Spleen (tissue), 11 donors: ENCODE data around the gene C19orf73. TPM values are rescaled to one million over a fixed set of nuclear protein-coding genes. Genes with fewer than 3 reads are reported as not detected.

Source experiments
- DNase-seq: peaks from one replicate; pipeline ENCODE4 v3.0.0-alpha.2; 2020
- H3K27ac ChIP-seq, 8 donors: fragments of 200-600 bp; sonication (generic) in 7 of 8; 1 replicate in 4 of 8; 2 replicates in 4 of 8; pipeline versions ENCODE4 v1.5.0 to v1.8.0; 2016 to 2021; ENCODE audit warnings: inconsistent platforms in 4 of 8, mild to moderate bottlenecking in 4 of 8, moderate library complexity in 1 of 8
- H3K27me3 ChIP-seq, 7 donors: fragments of 200-600 bp; sonication (generic) in 6 of 7; replicated peaks in 1 of 7; 1 replicate in 4 of 7; 2 replicates in 3 of 7; pipeline versions ENCODE4 v1.5.0 to v1.8.0; 2016 to 2021; ENCODE audit warnings: inconsistent platforms in 3 of 7, mild to moderate bottlenecking in 1 of 7
- H3K36me3 ChIP-seq, 6 donors: fragments of 200-600 bp; sonication (generic) in 5 of 6; 1 replicate in 4 of 6; 2 replicates in 2 of 6; pipeline versions ENCODE4 v1.5.0 to v1.8.0; 2016 to 2021; ENCODE audit warnings: inconsistent platforms in 2 of 6
- H3K4me1 ChIP-seq, 6 donors: fragments of 200-600 bp; sonication (generic) in 5 of 6; 1 replicate in 3 of 6; 2 replicates in 3 of 6; pipeline versions ENCODE4 v1.5.0 to v1.8.0; 2016 to 2021; ENCODE audit warnings: inconsistent platforms in 3 of 6
- H3K4me3 ChIP-seq, 8 donors: fragments of 200-600 bp; sonication (generic) in 7 of 8; 1 replicate in 4 of 8; 2 replicates in 4 of 8; pipeline versions ENCODE4 v1.5.0 to v1.8.0; 2016 to 2021; ENCODE audit warnings: inconsistent platforms in 4 of 8, mild to moderate bottlenecking in 4 of 8, moderate library complexity in 2 of 8
- H3K9me3 ChIP-seq, 8 donors: fragments of 200-600 bp; sonication (generic) in 7 of 8; 1 replicate in 4 of 8; 2 replicates in 4 of 8; pipeline versions ENCODE4 v1.5.0 to v1.8.0; 2016 to 2021; ENCODE audit warnings: inconsistent platforms in 4 of 8
- CTCF ChIP-seq, 11 experiments: fragments of 200-600 bp in 7 of 11; fragments of 450-650 bp in 4 of 11; sonication (generic) in 4 of 11; IDR thresholded peaks in 8 of 11; conservative IDR thresholded peaks in 3 of 11; 1 replicate in 7 of 11; 2 replicates in 4 of 11; pipeline versions ENCODE4 v1.4.0 to v1.8.0; 2016 to 2021; ENCODE audit warnings: antibody characterized with exemption in 11 of 11, inconsistent platforms in 4 of 11, mild to moderate bottlenecking in 1 of 11
- POLR2A ChIP-seq, 3 donors: fragments of 450-650 bp; IDR thresholded peaks; one replicate each; pipeline ENCODE4 v1.5.1; 2017; ENCODE audit warnings: antibody characterized with exemption in 3 of 3, mild to moderate bottlenecking in 1 of 3
- POLR2AphosphoS5 ChIP-seq, 3 donors: sonication (generic); formaldehyde crosslinking; IDR thresholded peaks; one replicate each; pipeline ENCODE4 v1.5.1; 2017; ENCODE audit warnings: antibody characterized with exemption in 3 of 3
- WGBS, 5 donors: extraction: QIAGEN DNeasy Blood & Tissue Kit in 3 of 5; methylation state at CpG; one replicate each; pipeline versions ENCODE4 v1.1.5 to v1.1.7; 2013 to 2018; 5-methylcytosine and 5-hydroxymethylcytosine counted together
- intact Hi-C: fragments of 100-400 bp; cut with DNase I; formaldehyde crosslinking; loops from one replicate; pipeline ENCODE4 v1.15.0; 2023; ENCODE audit warnings: low total_unique reads
- polyA plus RNA-seq, 3 donors: library from polyadenylated mRNA; stranded (reverse); fragments of 200-250 nt; gene quantifications; one replicate each; pipeline ENCODE4 v1.2.1, GENCODE V29; 2013
- total RNA-seq, 7 donors: library from RNA; depleted of rRNA in 3 of 7; stranded (reverse); fragments of >200 nt in 3 of 7; fragmentation: NEBNext Ultra II Directional in 4 of 7; extraction: Animal tissue kit (Norgen Biotek cat#: 25700) in 4 of 7; gene quantifications; one replicate each; pipeline versions ENCODE4 v1.1.0 to v1.2.1, GENCODE V29; 2016 to 2021
- donor health status: healthy with polysubstance abuse.
- donor health status: DM: no; HTN: no; CAD: no; lungs with moderate emphysema.
- donor health status: DM: no; HTN: no; CAD: no.
- donor health status: Bipolar disorder and iron deficiency.
- donor health status: healthy.
- donor health status: DM: no; HTN: no; CAD: no.
- donor health status: DM: yes; HTN: yes; CAD: no.

Gene C19orf73
- total and polyA plus RNA-seq, 10 donors: 0.70 to 5.5 (median 1.8) TPM; not detected in 1

GRCh38 chr19:49154279-49154678 is 35.3 kb upstream of the C19orf73 start:
- intact Hi-C loops: no loop called here
- TF ChIP-seq POLR2A (IDR thresholded peaks at IDR 0.05) (no peak), POLR2AphosphoS5 (IDR thresholded peaks at IDR 0.05) (no peak), CTCF (IDR thresholded peaks at IDR 0.05 in 8 of 11, conservative IDR thresholded peaks at IDR 0.05 in 3 of 11) (no peak)
- 93 to 100% (median 93%) methylated on average over 6 of the region's 6 CpGs for WGBS, 5 donors
- H3K36me3 ChIP-seq: no peaks in the 10 kb centered on the region
- no peak for DNase-seq
- peaks cover 10 to 54% (median 43%) of the 10 kb centered on the region in 6 donors for H3K4me1 ChIP-seq
- H3K9me3 ChIP-seq: peaks cover 0 to 6% (median 0%) of the 10 kb centered on the region in 8 donors
- H3K27me3 ChIP-seq: peaks cover 0 to 68% (median 21%) of the 10 kb centered on the region in 7 donors
- no peak overlapping the region for H3K27ac ChIP-seq
- no peak overlapping the region for H3K4me3 ChIP-seq

GRCh38 chr19:49153167-49153809 is 34.3 kb upstream of the C19orf73 start:
- H3K4me3 ChIP-seq: no peak overlapping the region
- H3K27ac ChIP-seq: no peak overlapping the region
- intact Hi-C loops: no loop called here
- no peak for TF ChIP-seq POLR2AphosphoS5 (IDR thresholded peaks at IDR 0.05)
- TF ChIP-seq CTCF (IDR thresholded peaks at IDR 0.05 in 8 of 11, conservative IDR thresholded peaks at IDR 0.05 in 3 of 11): no peak
- TF ChIP-seq POLR2A (IDR thresholded peaks at IDR 0.05): no peak
- WGBS, 5 donors: 75 to 85% (median 83%) methylated on average over 9 to 10 of the region's 10 CpGs
- DNase-seq: no peak
- H3K27me3 ChIP-seq: peaks cover 0 to 68% (median 25%) of the 10 kb centered on the region in 7 donors
- peaks cover 15 to 58% (median 48%) of the 10 kb centered on the region in 6 donors for H3K4me1 ChIP-seq
- H3K9me3 ChIP-seq: peaks cover 0 to 6% (median 0%) of the 10 kb centered on the region in 8 donors
- H3K36me3 ChIP-seq: no peaks in the 10 kb centered on the region

GRCh38 chr19:49152119-49152550 is 33.2 kb upstream of the C19orf73 start:
- peaks cover 16 to 51% (median 40%) of the 10 kb centered on the region in 6 donors for H3K4me1 ChIP-seq
- peaks cover 0 to 6% (median 0%) of the 10 kb centered on the region in 8 donors for H3K9me3 ChIP-seq
- 20 to 33% (median 27%) methylated on average over 10 of the region's 10 CpGs for WGBS, 5 donors
- H3K36me3 ChIP-seq: no peaks in the 10 kb centered on the region
- H3K4me3 ChIP-seq: peak overlapping the region in 1 of 8 donors; percentile 75
- no peak for DNase-seq
- H3K27me3 ChIP-seq: peaks cover 0 to 68% (median 26%) of the 10 kb centered on the region in 7 donors
- intact Hi-C loops: no loop called here
- TF ChIP-seq POLR2AphosphoS5 (IDR thresholded peaks at IDR 0.05) (no peak), POLR2A (IDR thresholded peaks at IDR 0.05) (no peak)
- H3K27ac ChIP-seq: peak overlapping the region in 1 of 8 donors; percentile 76

GRCh38 chr19:49151267-49152118 is 32.5 kb upstream of the C19orf73 start:
- peaks cover 0 to 6% (median 0%) of the 10 kb centered on the region in 8 donors for H3K9me3 ChIP-seq
- whole genome bisulfite sequencing, 5 donors: 9 to 14% (median 12%) methylated on average over 41 to 45 of the region's 45 CpGs
- intact Hi-C loops: no loop called here
- peaks cover 0 to 75% (median 26%) of the 10 kb centered on the region in 7 donors for H3K27me3 ChIP-seq
- no peaks in the 10 kb centered on the region for H3K36me3 ChIP-seq
- H3K27ac ChIP-seq: peak overlapping the region in 2 of 8 donors; percentile 70 to 76
- peak overlapping the region in 3 of 8 donors; percentile 60 to 75 (median 64) for H3K4me3 ChIP-seq
- TF ChIP-seq POLR2A (IDR thresholded peaks at IDR 0.05) (no peak), POLR2AphosphoS5 (IDR thresholded peaks at IDR 0.05) (peak in 1 of 3 donors; percentile 15)
- DNase-seq: no peak
- peaks cover 16 to 51% (median 40%) of the 10 kb centered on the region in 6 donors for H3K4me1 ChIP-seq
